Suppressor macrophage (primary cell): ENCODE results near the gene TMEM132C.

ENCODE experiments used
- DNase-seq, 4 experiments: peaks; one replicate each; pipeline ENCODE4 v3.0.0-alpha.2; 2020 to 2022

TMEM132C gene

GRCh38 chr12:128613837-128614590, 347.0 kb downstream of the TMEM132C start:
- no peak for DNase-seq

- DNase-seq = no peak
Observed at GRCh38 chr12:128617304-128617833, 350.4 kb downstream of the TMEM132C start.

DNA sequence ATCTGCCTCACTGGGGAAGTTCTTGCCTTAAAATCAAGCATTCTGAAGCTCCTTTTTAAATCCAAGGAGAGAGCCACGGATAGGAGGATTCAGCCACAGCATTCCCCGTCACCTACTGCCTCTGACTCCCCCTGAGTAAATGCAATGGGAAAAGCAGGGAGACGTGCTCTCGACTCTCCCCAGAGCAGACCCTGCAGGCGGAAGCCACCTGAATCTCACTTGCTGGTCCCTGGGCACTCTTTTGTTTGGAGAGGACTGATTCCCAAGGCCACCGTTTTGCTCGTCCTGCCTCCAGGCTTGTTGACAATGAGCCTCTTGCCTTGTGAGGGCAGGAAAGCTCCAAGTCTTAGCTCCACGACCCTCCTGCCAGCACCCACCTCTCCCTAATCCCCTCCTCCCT, 352.3 kb downstream of the TMEM132C start:
- DNase-seq = no peak

- DNase-seq = no peak
Observed at GRCh38 chr12:128621304-128621703, 354.3 kb downstream of the TMEM132C start.

DNA sequence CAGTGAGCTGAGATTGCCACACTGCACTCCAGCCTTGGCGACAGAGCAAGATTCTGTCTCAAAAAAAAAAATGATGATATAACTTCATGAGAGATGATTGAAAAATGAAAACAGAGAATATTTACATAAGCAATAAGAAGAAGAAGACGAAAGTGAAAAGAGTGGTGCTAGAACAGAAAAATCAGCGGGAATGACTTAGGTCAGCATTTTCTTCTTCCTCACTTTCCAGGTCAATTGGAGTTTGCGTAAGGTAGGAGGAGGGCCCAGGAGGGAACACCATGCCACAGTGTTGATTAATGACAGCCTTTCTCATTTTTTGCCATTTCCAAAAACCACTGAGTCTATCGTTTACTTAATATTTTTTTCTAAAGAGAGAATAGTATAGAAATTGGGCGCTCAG, 356.8 kb downstream of the TMEM132C start:
- no peak for DNase-seq

- DNase-seq = no peak
Observed at GRCh38 chr12:128626808-128627320, 359.9 kb downstream of the TMEM132C start.

- DNase-seq = no peak
Observed at GRCh38 chr12:128627659-128628058, 360.7 kb downstream of the TMEM132C start.

DNA sequence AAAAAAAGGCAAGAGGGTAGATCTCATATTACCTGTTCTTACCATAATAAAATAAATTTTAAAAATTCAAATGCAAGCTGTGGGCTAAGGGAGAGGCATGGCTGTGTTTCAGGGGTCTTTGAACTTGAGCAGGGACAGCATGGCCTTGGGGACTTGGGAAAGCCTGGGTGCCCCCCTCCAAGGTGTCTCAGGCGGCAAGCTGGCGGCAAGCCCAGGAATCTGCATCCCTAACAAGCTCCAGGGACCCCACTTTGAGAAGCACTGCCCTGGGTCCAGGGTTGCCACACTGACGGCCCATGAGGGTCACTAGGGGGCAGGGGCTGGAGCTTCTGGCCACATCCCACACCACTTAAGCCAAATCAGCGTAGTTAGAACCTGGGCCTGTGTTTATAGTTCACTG, 363.0 kb downstream of the TMEM132C start:
- DNase-seq = no peak

DNA sequence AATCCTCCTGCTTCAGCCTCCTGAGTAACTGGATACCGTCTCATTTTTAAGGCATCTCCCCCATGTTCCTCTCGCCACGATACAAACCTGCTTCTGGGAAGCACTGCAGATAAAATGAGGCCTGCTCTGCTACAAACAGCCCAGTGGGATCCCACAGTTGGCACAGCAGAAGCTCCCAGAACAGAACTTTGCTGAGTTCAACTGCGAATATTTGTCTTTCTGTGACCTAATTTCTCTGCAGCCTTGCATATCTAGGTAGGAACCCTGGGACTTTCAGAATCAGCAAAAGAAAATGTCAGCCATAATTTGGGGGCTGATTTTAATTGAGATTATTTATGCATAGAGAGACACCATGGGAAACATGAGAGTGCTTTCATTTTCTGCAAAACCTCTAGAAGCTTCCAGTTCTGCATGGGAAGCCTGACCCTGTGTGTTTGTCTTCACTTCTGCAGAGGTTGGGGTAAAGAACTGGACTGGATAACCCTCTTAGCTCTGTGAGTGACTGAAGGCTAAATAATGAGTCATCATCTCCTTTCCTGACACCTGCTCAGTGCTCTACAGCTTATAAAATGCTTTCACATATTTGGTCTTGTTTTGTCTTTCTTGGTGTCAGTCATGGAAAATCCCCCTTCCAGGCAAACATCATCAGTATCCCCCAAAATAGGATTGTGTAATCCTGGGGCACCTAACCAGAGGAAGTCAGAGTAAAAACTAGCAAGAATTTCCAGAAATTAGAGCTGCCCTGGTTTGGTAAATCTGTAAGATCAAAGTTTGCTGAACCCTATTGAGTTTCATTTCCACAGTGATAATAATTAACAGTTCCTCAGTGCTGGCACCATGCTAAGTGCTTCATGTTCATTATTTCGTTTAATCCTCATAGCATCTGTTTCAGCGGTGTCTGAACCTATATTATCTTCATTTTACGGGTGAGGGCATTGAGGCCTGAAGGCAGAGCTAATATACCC, 371.0 kb downstream of the TMEM132C start:
- DNase-seq = no peak

GRCh38 chr12:128639089-128639488, 372.1 kb downstream of the TMEM132C start:
- no peak for DNase-seq

- DNase-seq = no peak
Observed at GRCh38 chr12:128643155-128643554, 376.2 kb downstream of the TMEM132C start.

- peak; percentile 19 to 61 (median 29) for DNase-seq
Observed at GRCh38 chr12:128644664-128645296, 377.8 kb downstream of the TMEM132C start.

DNA sequence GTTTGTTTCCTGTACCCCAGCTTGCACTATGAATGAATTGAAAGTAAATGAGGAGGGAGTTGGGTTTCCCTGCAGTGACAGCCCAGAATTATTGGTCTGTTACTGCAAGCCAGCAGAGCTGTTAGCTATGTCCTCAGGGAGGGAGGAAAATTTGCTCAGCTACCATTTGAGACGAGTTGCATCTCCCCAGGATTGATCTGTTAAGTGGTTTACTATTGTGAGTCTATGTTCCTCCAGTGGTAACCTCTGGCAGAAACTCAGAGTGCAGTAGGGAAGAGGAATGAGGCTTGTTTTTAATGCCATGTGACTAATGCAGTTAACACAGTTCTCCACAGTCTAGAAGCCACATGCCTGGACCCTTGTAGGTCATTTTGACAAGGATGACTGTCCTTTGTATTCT, 382.9 kb downstream of the TMEM132C start:
- no peak for DNase-seq

- DNase-seq = no peak
Observed at GRCh38 chr12:128652136-128652751, 385.3 kb downstream of the TMEM132C start.

DNA sequence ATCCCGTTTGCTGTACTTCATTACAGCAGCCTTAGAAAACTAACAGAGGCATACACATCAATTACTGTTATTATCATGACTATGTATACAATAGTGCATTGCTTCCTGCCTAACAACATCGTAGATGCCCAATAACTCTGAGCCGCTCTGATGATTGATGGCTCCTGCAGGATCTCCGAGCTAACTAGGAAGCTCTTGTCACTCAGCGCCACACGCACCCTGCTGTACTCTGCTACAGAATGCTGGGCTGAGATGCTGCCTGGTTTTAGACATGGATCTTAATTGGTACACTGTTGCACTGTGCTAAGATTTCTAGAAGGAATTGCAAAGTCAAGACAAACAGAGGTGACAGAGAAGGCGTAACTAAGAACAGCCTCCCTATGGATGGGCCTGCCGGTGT, 387.5 kb downstream of the TMEM132C start:
- DNase-seq = no peak

DNA sequence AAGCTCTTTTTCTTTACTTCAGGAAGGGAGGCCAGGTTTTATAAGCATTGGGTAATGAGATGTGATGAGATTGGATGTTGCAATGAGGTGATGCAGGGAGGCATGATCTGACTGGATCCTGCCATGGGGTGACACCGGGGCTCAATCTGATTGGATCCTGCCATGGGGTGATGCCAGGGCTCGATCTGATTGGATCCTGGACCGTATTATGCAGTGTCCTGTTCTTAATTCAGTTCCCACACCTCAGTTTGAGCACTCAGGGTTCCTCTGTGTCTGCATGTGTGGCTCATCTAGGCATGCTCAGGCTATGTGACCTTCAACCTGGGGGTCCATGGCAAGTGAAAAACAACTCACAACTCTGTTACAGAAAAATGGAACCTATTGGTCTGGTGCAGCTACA, 390.4 kb downstream of the TMEM132C start:
- DNase-seq = no peak

DNA sequence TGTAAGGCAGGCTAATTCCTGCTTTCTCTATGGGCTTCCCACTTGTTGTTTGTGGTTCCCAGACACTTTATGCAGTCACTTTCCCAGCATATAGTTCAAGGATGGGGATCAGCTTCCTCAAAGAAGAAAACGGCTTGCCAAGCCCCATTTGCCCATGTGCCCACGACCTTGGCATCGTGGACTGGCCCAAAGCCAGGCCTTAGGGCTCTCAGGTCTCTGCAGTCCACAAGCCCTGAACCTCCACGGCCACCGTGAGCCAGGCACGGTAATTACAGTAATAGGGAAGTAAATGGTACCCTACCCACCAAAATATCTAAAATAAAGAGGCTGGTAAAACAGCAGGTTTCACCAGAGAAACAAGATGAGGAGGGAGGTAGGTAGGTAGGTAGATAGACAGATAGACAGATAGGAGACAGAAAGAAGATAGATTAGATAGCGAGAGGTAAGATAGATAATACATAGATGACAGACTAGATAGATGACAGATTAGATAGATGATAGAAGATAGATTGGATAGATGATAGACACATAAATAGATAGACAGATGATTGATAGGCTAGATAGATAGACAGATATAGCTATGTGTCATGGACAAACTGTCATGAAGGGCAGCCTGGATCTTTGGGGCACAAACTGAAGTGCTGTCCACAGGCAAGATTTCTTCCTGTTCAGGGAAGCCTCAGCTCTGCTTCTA, 393.7 kb downstream of the TMEM132C start:
- DNase-seq = no peak

GRCh38 chr12:128661226-128661569, 394.2 kb downstream of the TMEM132C start:
- DNase-seq = no peak

- DNase-seq = no peak
Observed at GRCh38 chr12:128662101-128662500, 395.1 kb downstream of the TMEM132C start.

- no peak for DNase-seq
Observed at GRCh38 chr12:128664501-128664900, 397.5 kb downstream of the TMEM132C start.

DNA sequence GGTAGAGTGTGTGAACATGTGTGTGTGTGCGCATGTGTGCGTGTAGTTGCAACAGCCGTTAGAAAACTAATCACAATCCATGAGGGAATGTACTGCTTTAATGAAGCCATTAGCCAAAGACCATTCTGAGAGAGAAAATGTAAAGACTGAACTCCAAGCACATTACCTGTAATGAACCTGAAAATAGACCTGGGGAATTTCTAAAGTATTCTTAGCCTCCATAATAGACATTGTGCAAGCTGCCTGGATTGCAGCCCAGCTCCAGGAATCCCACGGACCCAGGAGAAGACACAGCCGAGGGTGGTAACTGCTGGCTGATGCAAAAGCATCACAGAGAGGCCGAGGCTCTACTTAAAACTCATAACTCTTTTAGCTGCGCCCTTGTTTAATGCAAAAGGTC, 400.2 kb downstream of the TMEM132C start:
- DNase-seq = no peak
